Right cardiac atrium (tissue), 5 donors: ENCODE results near the gene PRIMA1. TPM values are rescaled to one million over a fixed set of nuclear protein-coding genes. Genes with fewer than 3 reads are reported as not detected.

Experiments used
- ATAC-seq, 2 donors: fragments of 200-7000 bp; cut with Tn5 transposase; one replicate each; pipeline versions ENCODE4 v1.8.0 to v1.9.1; 2020; ENCODE audit warnings: moderate library complexity in 2 of 2, mild to moderate bottlenecking in 1 of 2
- DNase-seq, 3 donors: peaks; one replicate each; pipeline ENCODE4 v3.0.0-alpha.2; 2020
- H3K27ac ChIP-seq: one replicate; pipeline ENCODE4 v1.5.1; 2013; ENCODE audit warnings: mild to moderate bottlenecking, low read length, control low read depth, moderate library complexity
- H3K27me3 ChIP-seq: one replicate; pipeline ENCODE4 v1.6.1; 2013; ENCODE audit not compliant: control insufficient read depth, insufficient read depth
- H3K4me1 ChIP-seq: one replicate; pipeline ENCODE4 v1.6.1; 2013; ENCODE audit warnings: low read length; ENCODE audit not compliant: control insufficient read depth, insufficient read depth
- H3K4me3 ChIP-seq: one replicate; pipeline ENCODE4 v1.5.1; 2013; ENCODE audit warnings: low read length, control low read depth
- H3K9me3 ChIP-seq: one replicate; pipeline ENCODE4 v1.6.1; 2013; ENCODE audit warnings: low read length; ENCODE audit not compliant: control insufficient read depth
- WGBS: extraction: QIAGEN DNeasy Blood & Tissue Kit; methylation state at CpG from one replicate; pipeline ENCODE4 v1.1.7; 2013; 5-methylcytosine and 5-hydroxymethylcytosine counted together
- intact Hi-C, 4 donors: fragments of 100-400 bp; cut with DNase I; formaldehyde crosslinking; loops; one replicate each; pipeline versions ENCODE4 v1.11.0 to v1.14.0; 2022 to 2023
- polyA plus RNA-seq: library from polyadenylated mRNA; stranded (reverse); fragments of 200-250 nt; gene quantifications from one replicate; pipeline ENCODE4 v1.2.3, GENCODE V29; 2013
- total RNA-seq, 4 donors: library from RNA; stranded (reverse); fragmentation: NEBNext Ultra II Directional; extraction: Animal tissue kit (Norgen Biotek cat#: 25700); gene quantifications; one replicate each; pipeline ENCODE4 v1.2.1, GENCODE V29; 2021
- donor health status: healthy with polysubstance abuse.
- donor health status: DM: no; HTN: yes; CAD: no.
- donor health status: DM: no; HTN: no; CAD: no.
- donor health status: DM: no; HTN: yes; CAD: no; lungs with severe emphysema.
- donor health status: DM: yes; HTN: yes; CAD: no.

PRIMA1 gene
- total and polyA plus RNA-seq, 5 donors: 5.9 to 11.7 (median 8.8) TPM

- ATAC-seq (no peak), DNase-seq (no peak)
- Histone ChIP-seq H3K27me3 (no peaks in the 10 kb centered on the region), H3K4me3 (no peak overlapping the region), H3K27ac (no peak overlapping the region), H3K9me3 (no peaks in the 10 kb centered on the region), H3K4me1 (no peaks in the 10 kb centered on the region)
- intact Hi-C loops: no loop called here
- 89% methylated on average over 3 of the region's 3 CpGs for WGBS
These were observed 69.0 kb downstream of the PRIMA1 start for GRCh38 chr14:93719256-93719655.

- Histone ChIP-seq H3K27me3 (no peaks in the 10 kb centered on the region), H3K4me3 (no peak overlapping the region), H3K9me3 (no peaks in the 10 kb centered on the region), H3K4me1 (no peaks in the 10 kb centered on the region), H3K27ac (no peak overlapping the region)
- intact Hi-C loops: no loop called here
- ATAC-seq (no peak), DNase-seq (no peak)
- 85% methylated on average over 13 of the region's 13 CpGs for WGBS
These were observed 70.5 kb downstream of the PRIMA1 start for GRCh38 chr14:93717668-93718320.

GRCh38 chr14:93716746-93717667 lies 71.3 kb downstream of the PRIMA1 start:
- WGBS: 87% methylated on average over 14 of the region's 14 CpGs
- H3K27ac ChIP-seq: no peak overlapping the region
- DNase-seq: no peak
- no peak overlapping the region for H3K4me3 ChIP-seq
- peak in 1 of 2 donors; percentile 7 for ATAC-seq
- no peaks in the 10 kb centered on the region for H3K27me3 ChIP-seq
- no peaks in the 10 kb centered on the region for H3K4me1 ChIP-seq
- intact Hi-C loops: no loop called here
- H3K9me3 ChIP-seq: no peaks in the 10 kb centered on the region

- H3K4me3 ChIP-seq: no peak overlapping the region
- intact Hi-C loops: no loop called here
- no peaks in the 10 kb centered on the region for H3K9me3 ChIP-seq
- 87% methylated on average over 8 of the region's 8 CpGs for WGBS
- ATAC-seq: peak in 1 of 2 donors; percentile 6
- no peak for DNase-seq
- H3K27ac ChIP-seq: no peak overlapping the region
- H3K27me3 ChIP-seq: no peaks in the 10 kb centered on the region
- H3K4me1 ChIP-seq: no peaks in the 10 kb centered on the region
These were observed 72.1 kb downstream of the PRIMA1 start for GRCh38 chr14:93716002-93716745.

- intact Hi-C loops: no loop called here
- WGBS: 66% methylated on average over 13 of the region's 13 CpGs
- H3K4me3 ChIP-seq: no peak overlapping the region
- H3K9me3 ChIP-seq: no peaks in the 10 kb centered on the region
- H3K27ac ChIP-seq: no peak overlapping the region
- H3K4me1 ChIP-seq: no peaks in the 10 kb centered on the region
- ATAC-seq (no peak), DNase-seq (no peak)
- H3K27me3 ChIP-seq: no peaks in the 10 kb centered on the region
These were observed 72.9 kb downstream of the PRIMA1 start for GRCh38 chr14:93715279-93715927.

GRCh38 chr14:93714605-93715004 lies 73.7 kb downstream of the PRIMA1 start:
- WGBS: 74% methylated on average over 7 of the region's 7 CpGs

GRCh38 chr14:93713726-93714405 lies 74.4 kb downstream of the PRIMA1 start:
- ATAC-seq: no peak
- no peak overlapping the region for H3K4me3 ChIP-seq
- no peaks in the 10 kb centered on the region for H3K27me3 ChIP-seq
- no peak overlapping the region for H3K27ac ChIP-seq
- intact Hi-C loops: no loop called here
- 68% methylated on average over 13 of the region's 13 CpGs for WGBS
- no peaks in the 10 kb centered on the region for H3K9me3 ChIP-seq
- DNase-seq: no peak
- H3K4me1 ChIP-seq: peaks cover under 1% of the 10 kb centered on the region

More at GRCh38 chr14:93714605-93715004, 73.7 kb downstream of the PRIMA1 start:
- H3K27me3 ChIP-seq: no peaks in the 10 kb centered on the region
- H3K9me3 ChIP-seq: no peaks in the 10 kb centered on the region
- ATAC-seq: no peak
- no peak overlapping the region for H3K27ac ChIP-seq
- no peak for DNase-seq
- no peak overlapping the region for H3K4me3 ChIP-seq
- intact Hi-C loops: no loop called here
- no peaks in the 10 kb centered on the region for H3K4me1 ChIP-seq

- Histone ChIP-seq H3K9me3 (no peaks in the 10 kb centered on the region), H3K27me3 (no peaks in the 10 kb centered on the region), H3K27ac (no peak overlapping the region), H3K4me1 (peaks cover 6% of the 10 kb centered on the region), H3K4me3 (no peak overlapping the region)
- WGBS: 73% methylated on average over 18 of the region's 18 CpGs
- DNase-seq: no peak
- intact Hi-C loops: no loop called here
- ATAC-seq: no peak
These were observed 75.2 kb downstream of the PRIMA1 start for GRCh38 chr14:93712838-93713724.

- Histone ChIP-seq H3K27ac (no peak overlapping the region), H3K9me3 (no peaks in the 10 kb centered on the region), H3K4me3 (no peak overlapping the region), H3K4me1 (peaks cover 6% of the 10 kb centered on the region), H3K27me3 (no peaks in the 10 kb centered on the region)
- no peak for ATAC-seq
- 73% methylated on average over 9 of the region's 9 CpGs for WGBS
- intact Hi-C loops: no loop called here
- no peak for DNase-seq
These were observed 76.0 kb downstream of the PRIMA1 start for GRCh38 chr14:93712079-93712837.
